Right lobe of liver (tissue), 6 donors: ENCODE measurements around the gene MAML3. TPM values are rescaled to one million over a fixed set of nuclear protein-coding genes. Genes with fewer than 3 reads are reported as not detected.

Source experiments
- ATAC-seq, 4 donors: fragments of 200-7000 bp; cut with Tn5 transposase; one replicate each; pipeline ENCODE4 v1.9.1; 2020; ENCODE audit warnings: mild to moderate bottlenecking in 4 of 4, moderate library complexity in 4 of 4
- DNase-seq, 3 donors: peaks; one replicate each; pipeline ENCODE4 v3.0.0-alpha.2; 2020
- H3K27ac ChIP-seq, 3 donors: fragments of 200-600 bp; one replicate each; pipeline ENCODE4 v1.8.0; 2022
- H3K27me3 ChIP-seq, 2 donors: fragments of 200-600 bp; one replicate each; pipeline ENCODE4 v1.8.0; 2022
- H3K36me3 ChIP-seq, 4 donors: fragments of 200-600 bp; sonication (generic) in 1 of 4; one replicate each; pipeline versions ENCODE4 v1.5.1 to v1.8.0; 2017 to 2022; ENCODE audit warnings: control low read depth in 1 of 4
- H3K4me1 ChIP-seq, 4 donors: fragments of 200-600 bp; sonication (generic) in 1 of 4; one replicate each; pipeline versions ENCODE4 v1.5.1 to v1.8.0; 2017 to 2022; ENCODE audit warnings: control low read depth in 1 of 4
- H3K4me3 ChIP-seq, 3 donors: fragments of 200-600 bp; one replicate each; pipeline ENCODE4 v1.8.0; 2022
- H3K9me3 ChIP-seq, 4 donors: fragments of 200-600 bp; sonication (generic) in 1 of 4; one replicate each; pipeline versions ENCODE4 v1.5.1 to v1.8.0; 2017 to 2022; ENCODE audit warnings: control low read depth in 1 of 4
- POLR2A ChIP-seq: fragments of 450-650 bp; IDR thresholded peaks from one replicate; pipeline ENCODE4 v1.6.1; 2017; ENCODE audit warnings: antibody characterized with exemption, mild to moderate bottlenecking
- WGBS: methylation state at CpG from one replicate; pipeline ENCODE4 v1.1.6; 2018; ENCODE audit warnings: low coverage, low lambda C conversion rate; ENCODE audit not compliant: insufficient coverage; ENCODE audit errors: missing lambda C conversion rate; 5-methylcytosine and 5-hydroxymethylcytosine counted together
- intact Hi-C, 2 donors: fragments of 100-400 bp; cut with DNase I; formaldehyde crosslinking; loops; one replicate each; pipeline versions ENCODE4 v1.11.2 to v1.14.1; 2022
- total RNA-seq, 6 experiments: library from RNA; depleted of rRNA in 2 of 6; stranded (reverse); fragments of >200 nt in 2 of 6; fragmentation: NEBNext Ultra II Directional in 3 of 6; extraction: Animal tissue kit (Norgen Biotek cat#: 25700) in 3 of 6; gene quantifications; one replicate each; pipeline versions ENCODE4 v1.1.0 to v1.2.4, GENCODE V29; 2016 to 2023
- TF ChIP-seq, protein P1 (sequence below), 4 donors: fragments of 200-600 bp in 3 of 4; fragments of 450-650 bp in 1 of 4; IDR thresholded peaks; one replicate each; pipeline versions ENCODE4 v1.5.1 to v1.8.0; 2016 to 2022; ENCODE audit warnings: antibody characterized with exemption in 4 of 4, mild to moderate bottlenecking in 2 of 4
- donor health status: DM: no; HTN: yes; CAD: no.
- donor health status: DM: no; HTN: no; CAD: no.
- donor health status: DM: no; HTN: no; CAD: no.
- donor health status: DM: no; HTN: yes; CAD: no.
- donor health status: DM: no; HTN: yes; CAD: no.

MAML3 gene
- total RNA-seq, 6 experiments from 2014 or later: 2.6 to 7.8 (median 5.0) TPM

- Histone ChIP-seq H3K4me3 (no peak overlapping the region), H3K27me3 (no peaks in the 10 kb centered on the region), H3K9me3 (no peaks in the 10 kb centered on the region), H3K27ac (no peak overlapping the region), H3K4me1 (peaks cover 0 to 12% (median 0%) of the 10 kb centered on the region in 4 donors), H3K36me3 (no peaks in the 10 kb centered on the region)
- intact Hi-C loops: no loop called here
- TF ChIP-seq, protein P1, sequence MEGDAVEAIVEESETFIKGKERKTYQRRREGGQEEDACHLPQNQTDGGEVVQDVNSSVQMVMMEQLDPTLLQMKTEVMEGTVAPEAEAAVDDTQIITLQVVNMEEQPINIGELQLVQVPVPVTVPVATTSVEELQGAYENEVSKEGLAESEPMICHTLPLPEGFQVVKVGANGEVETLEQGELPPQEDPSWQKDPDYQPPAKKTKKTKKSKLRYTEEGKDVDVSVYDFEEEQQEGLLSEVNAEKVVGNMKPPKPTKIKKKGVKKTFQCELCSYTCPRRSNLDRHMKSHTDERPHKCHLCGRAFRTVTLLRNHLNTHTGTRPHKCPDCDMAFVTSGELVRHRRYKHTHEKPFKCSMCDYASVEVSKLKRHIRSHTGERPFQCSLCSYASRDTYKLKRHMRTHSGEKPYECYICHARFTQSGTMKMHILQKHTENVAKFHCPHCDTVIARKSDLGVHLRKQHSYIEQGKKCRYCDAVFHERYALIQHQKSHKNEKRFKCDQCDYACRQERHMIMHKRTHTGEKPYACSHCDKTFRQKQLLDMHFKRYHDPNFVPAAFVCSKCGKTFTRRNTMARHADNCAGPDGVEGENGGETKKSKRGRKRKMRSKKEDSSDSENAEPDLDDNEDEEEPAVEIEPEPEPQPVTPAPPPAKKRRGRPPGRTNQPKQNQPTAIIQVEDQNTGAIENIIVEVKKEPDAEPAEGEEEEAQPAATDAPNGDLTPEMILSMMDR (IDR thresholded peaks at IDR 0.05): no peak
- TF ChIP-seq POLR2A: no peak
- 68% methylated on average over 2 of the region's 2 CpGs for WGBS
- no peak for DNase-seq
- ATAC-seq: no peak
Observed at GRCh38 chr4:139900964-139901376, 253.0 kb downstream of the MAML3 start.

DNA sequence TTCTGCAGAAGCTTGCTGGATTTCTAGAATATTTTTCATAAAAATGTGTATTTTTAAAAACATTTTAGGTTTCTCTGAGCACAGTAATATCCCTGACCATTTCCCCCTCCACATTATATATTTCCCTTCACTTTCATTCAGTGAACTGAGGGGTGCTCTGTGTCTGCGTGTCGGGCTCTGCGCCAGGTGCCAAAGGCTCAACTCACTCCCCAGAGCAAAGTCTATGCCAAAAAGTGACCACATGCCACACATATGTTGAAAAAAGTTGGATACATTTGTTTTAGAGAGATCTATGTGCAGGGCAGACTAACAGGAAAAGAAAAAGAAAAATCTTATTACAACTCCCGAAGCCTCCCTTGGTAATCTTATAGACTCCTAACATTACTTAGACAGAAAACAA, 254.6 kb downstream of the MAML3 start:
- no peaks in the 10 kb centered on the region for H3K36me3 ChIP-seq
- TF ChIP-seq, protein P1 (IDR thresholded peaks at IDR 0.05): no peak
- no peak for TF ChIP-seq POLR2A
- 35% methylated on average over 4 of the region's 4 CpGs for WGBS

GRCh38 chr4:139898293-139898692, 255.7 kb downstream of the MAML3 start:
- Histone ChIP-seq H3K27ac (peak overlapping the region in 1 of 3 donors; percentile 12), H3K4me1 (peaks cover 0 to 12% (median 0%) of the 10 kb centered on the region in 4 donors), H3K9me3 (no peaks in the 10 kb centered on the region), H3K36me3 (no peaks in the 10 kb centered on the region), H3K27me3 (no peaks in the 10 kb centered on the region), H3K4me3 (peak overlapping the region in 1 of 3 donors; percentile 13)
- DNase-seq: no peak
- peak; percentile 11 to 62 (median 50) for ATAC-seq
- TF ChIP-seq, protein P1 (IDR thresholded peaks at IDR 0.05): no peak
- no peak for TF ChIP-seq POLR2A
- intact Hi-C loops: no loop called here
- 57% methylated on average over 3 of the region's 3 CpGs for WGBS

More for the DNA sequence above, 254.6 kb downstream of the MAML3 start:
- ATAC-seq (peak; percentile 58 to 72 (median 68)), DNase-seq (peak in 1 of 3 donors; percentile 59)
- Histone ChIP-seq H3K4me3 (no peak overlapping the region), H3K27me3 (no peaks in the 10 kb centered on the region), H3K4me1 (peaks cover 0 to 12% (median 0%) of the 10 kb centered on the region in 4 donors), H3K9me3 (no peaks in the 10 kb centered on the region), H3K27ac (no peak overlapping the region)
- intact Hi-C loops: no loop called here

- Histone ChIP-seq H3K36me3 (no peaks in the 10 kb centered on the region), H3K4me3 (no peak overlapping the region), H3K27me3 (no peaks in the 10 kb centered on the region), H3K9me3 (no peaks in the 10 kb centered on the region), H3K27ac (no peak overlapping the region), H3K4me1 (peaks cover 0 to 12% (median 0%) of the 10 kb centered on the region in 4 donors)
- no peak for TF ChIP-seq POLR2A
- TF ChIP-seq, protein P1 (IDR thresholded peaks at IDR 0.05): no peak
- ATAC-seq (no peak), DNase-seq (no peak)
- intact Hi-C loops: no loop called here
- 76% methylated on average over 5 of the region's 6 CpGs for WGBS
Observed at GRCh38 chr4:139896091-139896604, 257.8 kb downstream of the MAML3 start.
